HG03196 (cell line): ENCODE measurements around the gene SESTD1.
"Not testable (repeated sequence)": the region's sequence is repeated elsewhere in the genome, so short reads cannot be mapped to it uniquely, and the experiment has no call there.

ENCODE experiments used
- ATAC-seq: cut with Tn5 transposase; IDR thresholded peaks from one replicate; pipeline ENCODE4 v1.9.1; 2021; ENCODE audit not compliant: unreplicated experiment

Gene SESTD1

DNA sequence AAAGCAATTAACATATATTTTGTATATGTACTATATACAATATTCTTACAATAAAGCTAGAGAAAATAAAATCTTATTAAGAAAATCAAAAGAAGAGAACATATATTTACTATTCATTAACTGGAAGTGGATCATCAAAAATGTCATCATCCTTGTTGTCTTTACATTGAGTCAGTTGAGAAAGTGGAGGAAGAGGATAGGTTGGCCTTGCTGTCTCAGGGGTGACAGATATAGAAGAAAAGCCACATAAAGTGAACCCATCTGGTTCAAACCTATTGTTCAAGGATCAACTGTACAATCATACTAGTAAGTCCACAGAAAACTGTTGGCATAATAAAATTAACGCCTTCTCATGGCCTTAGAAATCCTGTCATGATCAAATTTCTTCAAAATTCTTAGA lies 26.6 kb downstream of the SESTD1 start:
- no peak for ATAC-seq

GRCh38 chr2:179237209-179237946 lies 27.3 kb downstream of the SESTD1 start:
- ATAC-seq, result no peak

DNA sequence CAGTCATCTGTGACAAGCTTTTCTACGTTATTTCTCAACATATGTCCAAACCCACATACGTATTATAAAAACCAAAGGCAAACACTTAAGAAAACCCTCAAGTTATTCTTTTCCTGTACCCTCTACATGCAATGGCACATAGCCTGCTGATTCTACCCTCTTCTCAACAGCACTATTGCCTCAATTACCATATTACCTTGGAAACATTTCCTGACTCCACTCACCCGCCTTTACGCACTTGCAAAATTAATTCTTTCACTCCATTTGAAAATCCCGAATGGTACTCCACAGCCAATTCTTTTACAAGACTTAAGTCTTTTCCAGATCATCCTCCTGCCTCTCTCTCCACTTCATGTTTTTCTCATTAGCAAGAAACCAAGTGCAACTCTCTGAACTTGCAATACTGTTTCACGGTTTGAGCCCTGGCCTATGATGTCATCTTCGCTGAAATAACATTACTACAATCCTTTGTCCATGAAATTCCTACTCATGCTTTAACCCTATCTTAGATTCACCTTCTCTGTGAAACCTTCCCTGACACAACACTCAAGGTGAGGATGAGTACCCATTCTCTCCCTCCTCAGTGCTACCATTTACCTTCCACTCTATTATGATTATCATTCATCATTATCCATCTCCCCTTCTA lies 29.0 kb downstream of the SESTD1 start:
- no peak for ATAC-seq

DNA sequence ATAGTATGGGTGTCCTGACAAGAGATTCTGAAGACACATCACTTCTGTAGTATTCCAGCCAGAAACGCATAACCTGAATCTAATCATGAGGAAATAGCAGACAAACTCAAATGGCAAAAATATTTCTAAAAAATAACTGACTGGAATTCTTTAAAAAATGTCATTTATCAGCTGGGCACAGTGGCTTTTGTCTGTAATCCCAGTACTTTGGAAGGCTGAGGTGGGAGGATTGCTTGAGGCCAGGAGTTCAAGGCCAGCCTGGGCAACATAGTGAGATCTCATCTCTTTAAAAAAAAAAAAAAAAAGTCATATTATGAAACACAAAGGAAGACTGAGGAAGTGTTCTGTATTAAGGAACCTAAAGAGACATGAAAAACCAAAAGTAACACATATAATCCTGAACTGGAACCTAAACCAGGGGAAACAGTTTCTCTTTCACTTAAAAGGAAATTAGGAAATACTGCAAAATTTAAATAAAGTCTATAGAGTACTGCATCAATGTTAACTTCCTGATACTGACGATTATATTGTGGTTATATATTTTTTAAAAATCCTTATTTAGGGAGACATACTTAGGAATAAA lies 29.9 kb downstream of the SESTD1 start:
- ATAC-seq, result no peak

DNA sequence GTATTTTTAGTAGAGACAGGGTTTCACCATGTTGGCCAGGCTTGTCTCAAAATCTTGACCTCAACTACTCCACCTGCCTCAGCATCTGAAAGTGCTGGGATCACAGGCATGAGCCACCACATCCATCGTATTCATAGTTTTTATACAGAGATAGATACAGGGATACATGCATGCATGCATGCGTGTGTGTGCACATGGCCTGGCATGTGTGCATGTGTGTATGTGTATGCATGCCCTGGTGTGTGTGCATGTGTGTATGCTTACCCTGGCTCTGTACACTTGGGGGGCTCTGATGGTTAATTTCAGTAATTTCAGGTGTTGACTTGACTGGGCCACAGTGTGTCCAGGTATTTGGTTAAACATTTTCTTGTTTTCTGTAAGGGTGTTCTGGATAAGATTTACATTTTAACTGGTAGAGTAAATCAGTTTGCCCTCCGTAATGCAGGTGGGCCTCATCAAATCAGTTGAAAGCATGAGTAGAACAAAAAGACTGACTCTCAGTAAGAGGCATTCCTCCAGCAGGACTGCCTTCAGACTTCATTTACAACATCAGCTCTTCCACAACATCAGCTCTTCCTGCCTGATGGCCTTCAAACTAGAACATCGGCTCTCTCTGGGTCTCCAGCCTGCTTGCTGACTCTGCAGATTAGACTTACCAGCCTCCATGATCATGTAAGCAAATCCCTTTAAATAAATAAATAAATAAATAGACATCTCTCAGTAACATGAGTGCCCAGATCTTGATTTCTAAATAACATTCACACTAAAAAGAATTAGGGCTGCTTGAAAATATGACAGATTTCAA lies 30.8 kb downstream of the SESTD1 start:
- no peak for ATAC-seq

DNA sequence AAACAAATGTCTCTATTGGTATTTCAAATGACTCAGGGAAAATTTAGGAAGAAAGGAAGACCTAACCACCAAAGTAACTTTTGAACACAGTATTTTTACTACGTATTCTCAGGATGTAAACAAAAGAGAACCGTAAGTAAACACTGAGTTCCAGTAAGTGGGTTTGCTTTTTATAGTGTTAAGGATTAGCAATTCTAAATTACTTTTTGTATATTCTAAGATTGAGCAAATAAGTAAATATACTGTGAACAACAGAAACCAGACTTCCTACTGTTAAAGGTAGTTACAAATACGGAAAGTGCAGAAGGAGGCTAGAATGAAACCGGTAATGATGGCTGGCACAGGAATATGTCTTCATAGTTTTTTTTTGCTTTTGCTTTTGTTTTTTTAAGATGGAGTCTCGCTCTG lies 31.5 kb downstream of the SESTD1 start:
- ATAC-seq, result no peak

- ATAC-seq, result no peak
Observed at GRCh38 chr2:179226961-179227259, 37.7 kb downstream of the SESTD1 start.

GRCh38 chr2:179226203-179226960 lies 38.2 kb downstream of the SESTD1 start:
- ATAC-seq, result no peak

- no peak for ATAC-seq
Observed at GRCh38 chr2:179224361-179224760, 40.3 kb downstream of the SESTD1 start.

- ATAC-seq, result no peak
Observed at GRCh38 chr2:179222076-179222475, 42.6 kb downstream of the SESTD1 start.

GRCh38 chr2:179218848-179219594 lies 45.6 kb downstream of the SESTD1 start:
- ATAC-seq, result no peak

DNA sequence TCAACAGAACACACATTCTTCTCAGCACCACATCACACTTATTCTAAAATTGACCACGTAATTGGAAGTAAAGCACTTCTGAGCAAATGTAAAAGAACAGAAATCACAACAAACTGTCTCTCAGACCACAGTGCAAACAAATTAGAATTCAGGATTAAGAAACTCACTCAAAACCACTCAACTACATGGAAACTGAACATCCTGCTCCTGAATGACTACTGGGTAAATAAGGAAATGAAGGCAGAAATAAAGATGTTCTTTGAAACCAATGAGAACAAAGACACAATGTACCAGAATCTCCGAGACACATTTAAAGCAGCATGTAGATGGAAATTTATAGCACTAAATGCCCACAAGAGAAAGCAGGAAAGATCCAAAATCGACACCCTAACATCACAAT lies 50.0 kb downstream of the SESTD1 start:
- ATAC-seq, result not testable (repeated sequence)

- ATAC-seq, result no peak
Observed at GRCh38 chr2:179211355-179211754, 53.3 kb downstream of the SESTD1 start.

DNA sequence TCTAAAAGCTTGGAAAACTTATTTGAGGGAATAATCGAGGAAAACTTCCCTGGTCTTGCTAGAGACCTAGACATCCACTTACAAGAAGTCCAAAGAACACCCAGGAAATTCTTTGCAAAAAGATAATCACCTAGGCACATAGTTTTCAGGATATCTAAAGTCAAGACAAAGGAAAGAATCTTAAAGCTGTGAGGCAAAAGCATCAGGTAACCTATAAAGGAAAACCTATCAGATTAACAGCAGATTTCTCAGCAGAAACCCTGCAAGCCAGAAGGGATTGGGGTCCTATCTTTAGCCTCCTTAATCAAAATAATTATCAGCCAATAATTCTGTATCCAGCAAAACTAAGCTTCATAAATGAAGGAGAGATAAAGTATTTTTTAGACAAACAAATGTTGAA lies 56.4 kb downstream of the SESTD1 start:
- ATAC-seq, result not testable (repeated sequence)

GRCh38 chr2:179207047-179207446 lies 57.6 kb downstream of the SESTD1 start:
- no peak for ATAC-seq

- no peak for ATAC-seq
Observed at GRCh38 chr2:179201869-179202268, 62.8 kb downstream of the SESTD1 start.

DNA sequence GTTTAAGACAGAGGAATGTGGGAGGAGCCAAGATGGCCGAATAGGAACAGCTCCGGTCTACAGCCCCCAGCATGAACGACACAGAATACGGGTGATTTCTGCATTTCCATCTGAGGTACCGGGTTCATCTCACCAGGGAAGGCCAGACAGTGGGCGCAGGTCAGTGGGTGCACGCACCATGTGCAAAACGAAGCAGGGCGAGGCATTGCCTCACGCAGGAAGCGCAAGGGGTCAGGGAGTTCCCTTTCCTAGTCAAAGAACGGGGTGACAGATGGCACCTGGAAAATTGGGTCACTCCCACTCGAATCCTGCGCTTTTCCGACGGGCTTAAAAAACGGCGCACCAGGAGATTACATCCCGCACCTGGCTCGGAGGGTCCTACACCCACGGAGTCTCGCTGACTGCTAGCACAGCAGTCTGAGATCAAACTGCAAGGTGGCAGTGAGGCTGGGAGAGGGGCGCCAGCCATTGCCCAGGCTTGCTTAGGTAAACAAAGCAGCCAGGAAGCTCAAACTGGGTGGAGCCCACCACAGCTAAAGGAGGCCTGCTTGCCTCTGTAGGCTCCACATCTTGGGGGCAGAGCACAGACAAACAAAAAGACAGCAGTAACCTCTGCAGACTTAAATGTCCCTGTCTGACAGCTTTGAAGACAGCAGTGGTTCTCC lies 68.6 kb downstream of the SESTD1 start:
- ATAC-seq, result not testable (repeated sequence)

DNA sequence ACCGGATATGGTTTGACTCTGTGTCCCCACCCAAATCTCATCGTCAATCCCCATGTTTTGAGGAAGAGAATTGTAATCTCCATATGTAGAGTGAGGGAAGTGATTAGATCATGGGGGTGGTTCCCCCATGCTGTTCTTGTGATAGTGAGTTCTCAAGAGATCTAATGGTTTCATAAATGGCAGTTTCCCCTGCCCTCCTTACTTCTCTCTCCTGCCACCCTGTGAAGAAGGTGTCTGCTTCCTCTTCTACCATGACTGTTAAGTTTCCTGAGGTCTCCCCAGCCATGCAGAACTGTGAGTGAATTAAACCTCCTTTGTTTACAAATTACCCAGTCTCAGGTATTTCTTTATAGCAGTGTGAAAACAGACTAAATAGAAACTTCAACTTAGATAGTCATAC lies 69.5 kb downstream of the SESTD1 start:
- ATAC-seq, result no peak

DNA sequence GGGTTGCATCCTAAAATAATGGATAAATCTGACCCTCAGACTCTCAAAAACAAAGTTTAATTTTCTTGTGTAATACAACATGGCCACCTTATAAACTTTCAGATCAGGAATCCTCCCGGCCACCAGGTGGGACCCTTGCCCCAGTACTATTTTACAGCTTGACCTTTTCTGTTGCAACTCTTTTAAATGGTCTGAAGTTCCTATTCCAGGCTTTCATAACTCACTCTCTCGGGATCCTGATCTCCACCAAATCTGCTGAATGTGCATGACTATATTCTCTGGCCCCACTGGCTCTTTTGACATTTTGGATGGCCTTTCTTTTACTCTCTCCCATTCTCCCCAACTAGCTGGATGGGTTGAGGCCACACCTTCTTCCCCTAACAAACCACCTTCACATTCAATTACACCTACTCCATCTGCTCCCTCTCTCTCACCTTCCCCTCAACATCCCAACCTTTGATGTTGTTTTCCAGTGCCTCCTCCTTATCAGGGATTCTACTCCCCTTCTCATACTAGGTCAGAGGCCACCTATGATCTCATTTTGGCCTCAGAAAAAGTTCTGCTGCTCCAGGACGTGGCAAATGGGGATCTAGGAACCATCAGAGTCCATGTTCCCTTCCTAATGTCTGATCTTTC lies 70.8 kb downstream of the SESTD1 start:
- ATAC-seq, result no peak
